Endothelial cell of umbilical vein (primary cell): ENCODE data around the gene EPHA4.

Experiments
- EZH2 ChIP-seq: IDR thresholded peaks from 2 replicates; pipeline ENCODE4 v1.6.1; 2012; ENCODE audit warnings: borderline replicate concordance, low read depth, mild to moderate bottlenecking, moderate library complexity, low read length, inconsistent platforms; ENCODE audit not compliant: severe bottlenecking
- FOS ChIP-seq: IDR thresholded peaks from 2 replicates; pipeline ENCODE4 v1.6.1; 2011; ENCODE audit warnings: mild to moderate bottlenecking, low read length, moderate library complexity, borderline replicate concordance; ENCODE audit not compliant: insufficient read depth
- GATA2 ChIP-seq: IDR thresholded peaks from 2 replicates; pipeline ENCODE4 v1.7.0; 2011; ENCODE audit warnings: low read depth, mild to moderate bottlenecking, moderate library complexity, mixed read lengths, low read length; ENCODE audit not compliant: insufficient read length, insufficient read depth
- JUN ChIP-seq: IDR thresholded peaks from 2 replicates; pipeline ENCODE4 v1.6.1; 2011; ENCODE audit warnings: borderline replicate concordance, low read depth; ENCODE audit not compliant: insufficient read length, insufficient read depth
- MYC ChIP-seq: IDR thresholded peaks from one replicate; pipeline ENCODE4 v1.6.1; 2011; ENCODE audit warnings: mild to moderate bottlenecking, low read depth, low read length
- POLR2A ChIP-seq: IDR thresholded peaks from 2 replicates; pipeline ENCODE4 v1.6.1; 2012; ENCODE audit warnings: low read depth, mild to moderate bottlenecking, control low read depth, low read length
- POLR2AphosphoS5 ChIP-seq: IDR thresholded peaks from 2 replicates; pipeline ENCODE4 v1.6.1; 2012; ENCODE audit warnings: low read depth, mild to moderate bottlenecking, control low read depth, low read length, moderate library complexity; ENCODE audit not compliant: insufficient read depth
- TF ChIP-seq, protein P1 (sequence below), 2 donors: IDR thresholded peaks; 1 replicate in 1 of 2; 2 replicates in 1 of 2; pipeline ENCODE4 v1.5.1; 2011; ENCODE audit warnings: low read length in 2 of 2, mild to moderate bottlenecking in 2 of 2, moderate library complexity in 2 of 2, control low read depth in 1 of 2, inconsistent platforms in 1 of 2, low read depth in 1 of 2; ENCODE audit not compliant: insufficient read depth in 1 of 2; ENCODE audit errors: extremely low read depth in 1 of 2
- TF ChIP-seq, protein P2 (sequence below): IDR thresholded peaks from 2 replicates; pipeline ENCODE4 v1.6.1; 2011; ENCODE audit not compliant: insufficient read depth, insufficient read length

DNA sequence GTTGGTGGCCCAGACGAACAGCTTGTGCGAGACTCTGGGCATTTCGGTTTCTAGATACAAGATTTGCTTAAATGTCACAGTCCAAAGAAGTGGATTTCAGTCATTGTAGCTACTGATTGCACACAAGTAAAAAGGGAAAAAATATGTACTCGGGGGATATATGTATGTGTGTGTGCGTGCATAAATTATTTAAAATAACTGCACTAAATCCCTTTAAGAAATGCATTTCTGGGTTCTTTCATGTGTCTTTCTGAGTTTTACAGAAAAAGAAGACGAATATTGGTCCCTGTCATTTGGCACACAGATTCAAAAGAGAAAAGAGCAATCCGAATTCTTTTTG is 2.1 kb upstream of the EPHA4 start:
- TF ChIP-seq, protein P1, sequence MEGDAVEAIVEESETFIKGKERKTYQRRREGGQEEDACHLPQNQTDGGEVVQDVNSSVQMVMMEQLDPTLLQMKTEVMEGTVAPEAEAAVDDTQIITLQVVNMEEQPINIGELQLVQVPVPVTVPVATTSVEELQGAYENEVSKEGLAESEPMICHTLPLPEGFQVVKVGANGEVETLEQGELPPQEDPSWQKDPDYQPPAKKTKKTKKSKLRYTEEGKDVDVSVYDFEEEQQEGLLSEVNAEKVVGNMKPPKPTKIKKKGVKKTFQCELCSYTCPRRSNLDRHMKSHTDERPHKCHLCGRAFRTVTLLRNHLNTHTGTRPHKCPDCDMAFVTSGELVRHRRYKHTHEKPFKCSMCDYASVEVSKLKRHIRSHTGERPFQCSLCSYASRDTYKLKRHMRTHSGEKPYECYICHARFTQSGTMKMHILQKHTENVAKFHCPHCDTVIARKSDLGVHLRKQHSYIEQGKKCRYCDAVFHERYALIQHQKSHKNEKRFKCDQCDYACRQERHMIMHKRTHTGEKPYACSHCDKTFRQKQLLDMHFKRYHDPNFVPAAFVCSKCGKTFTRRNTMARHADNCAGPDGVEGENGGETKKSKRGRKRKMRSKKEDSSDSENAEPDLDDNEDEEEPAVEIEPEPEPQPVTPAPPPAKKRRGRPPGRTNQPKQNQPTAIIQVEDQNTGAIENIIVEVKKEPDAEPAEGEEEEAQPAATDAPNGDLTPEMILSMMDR (IDR thresholded peaks at IDR 0.05; ENCODE audit: extremely low read depth in 1 of 2, insufficient read depth in 1 of 2, low read depth in 1 of 2, low read length in 2 of 2) = no peak
- TF ChIP-seq POLR2A (no peak), EZH2 (no peak), JUN (no peak), POLR2AphosphoS5 (no peak), MYC (no peak), FOS (no peak), GATA2 (no peak)
- TF ChIP-seq, protein P2, sequence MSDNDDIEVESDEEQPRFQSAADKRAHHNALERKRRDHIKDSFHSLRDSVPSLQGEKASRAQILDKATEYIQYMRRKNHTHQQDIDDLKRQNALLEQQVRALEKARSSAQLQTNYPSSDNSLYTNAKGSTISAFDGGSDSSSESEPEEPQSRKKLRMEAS = no peak
